AG09309 (cell line): Measurements from ENCODE around the gene C1orf141.

Source experiments
- DNase-seq: peaks from one replicate; pipeline ENCODE4 v3.0.0-alpha.2; 2010; ENCODE audit warnings: low read depth
- H3K4me3 ChIP-seq: 2 replicates; pipeline ENCODE4 v1.5.1; 2011; ENCODE audit warnings: mild to moderate bottlenecking, low read depth, low read length, moderate library complexity; ENCODE audit not compliant: control insufficient read depth
- TF ChIP-seq, protein P1 (sequence below): IDR thresholded peaks from 2 replicates; pipeline ENCODE4 v1.5.1; 2011; ENCODE audit warnings: mild to moderate bottlenecking, low read depth, low read length, inconsistent platforms; ENCODE audit not compliant: insufficient read depth, control insufficient read depth; ENCODE audit errors: missing control alignments

Gene C1orf141

GRCh38 chr1:67053535-67053784 is 81.3 kb downstream of the C1orf141 start:
- H3K4me3 ChIP-seq = peak overlapping the region; percentile 80
- TF ChIP-seq, protein P1, sequence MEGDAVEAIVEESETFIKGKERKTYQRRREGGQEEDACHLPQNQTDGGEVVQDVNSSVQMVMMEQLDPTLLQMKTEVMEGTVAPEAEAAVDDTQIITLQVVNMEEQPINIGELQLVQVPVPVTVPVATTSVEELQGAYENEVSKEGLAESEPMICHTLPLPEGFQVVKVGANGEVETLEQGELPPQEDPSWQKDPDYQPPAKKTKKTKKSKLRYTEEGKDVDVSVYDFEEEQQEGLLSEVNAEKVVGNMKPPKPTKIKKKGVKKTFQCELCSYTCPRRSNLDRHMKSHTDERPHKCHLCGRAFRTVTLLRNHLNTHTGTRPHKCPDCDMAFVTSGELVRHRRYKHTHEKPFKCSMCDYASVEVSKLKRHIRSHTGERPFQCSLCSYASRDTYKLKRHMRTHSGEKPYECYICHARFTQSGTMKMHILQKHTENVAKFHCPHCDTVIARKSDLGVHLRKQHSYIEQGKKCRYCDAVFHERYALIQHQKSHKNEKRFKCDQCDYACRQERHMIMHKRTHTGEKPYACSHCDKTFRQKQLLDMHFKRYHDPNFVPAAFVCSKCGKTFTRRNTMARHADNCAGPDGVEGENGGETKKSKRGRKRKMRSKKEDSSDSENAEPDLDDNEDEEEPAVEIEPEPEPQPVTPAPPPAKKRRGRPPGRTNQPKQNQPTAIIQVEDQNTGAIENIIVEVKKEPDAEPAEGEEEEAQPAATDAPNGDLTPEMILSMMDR = no peak
- no peak for DNase-seq

DNA sequence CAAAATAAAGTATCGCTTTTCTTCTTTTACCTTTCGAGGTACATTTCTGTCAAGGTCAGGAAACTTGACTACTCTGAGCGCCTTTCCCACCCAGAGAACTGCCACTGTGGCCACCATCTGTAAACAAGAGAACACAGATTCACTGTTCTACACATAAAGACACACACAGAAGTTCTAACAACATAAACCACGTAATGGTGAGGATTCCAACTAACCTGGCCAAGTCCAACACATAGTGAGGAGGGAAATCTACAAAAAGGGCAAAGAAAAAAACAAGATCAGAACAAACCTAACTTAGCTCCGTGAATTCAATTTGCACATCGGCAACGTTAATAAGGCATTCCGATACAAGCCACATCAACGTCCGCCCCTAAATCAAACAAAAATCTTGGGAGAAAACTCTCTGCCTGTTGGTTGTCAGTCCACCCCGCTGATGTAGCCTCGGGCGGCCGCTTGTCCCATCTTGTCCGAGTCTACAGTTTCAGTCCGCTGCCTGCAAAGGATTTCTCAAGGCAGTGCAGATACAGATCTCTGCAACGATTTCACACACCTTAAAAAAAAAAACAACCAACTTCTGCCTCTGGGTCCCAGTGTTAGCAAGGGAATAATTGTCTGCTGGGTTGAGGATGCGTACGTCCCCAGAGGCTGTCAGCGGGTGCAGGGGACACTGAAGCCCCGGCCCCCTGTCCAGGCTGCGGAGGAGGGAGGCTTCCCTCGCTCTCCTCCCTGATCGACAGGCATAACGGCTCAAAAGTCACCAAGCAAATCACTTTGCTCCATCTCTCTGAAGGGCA is 81.8 kb downstream of the C1orf141 start:
- H3K4me3 ChIP-seq = peak overlapping the region; percentile 80
- TF ChIP-seq, protein P1 = no peak
- DNase-seq = no peak

DNA sequence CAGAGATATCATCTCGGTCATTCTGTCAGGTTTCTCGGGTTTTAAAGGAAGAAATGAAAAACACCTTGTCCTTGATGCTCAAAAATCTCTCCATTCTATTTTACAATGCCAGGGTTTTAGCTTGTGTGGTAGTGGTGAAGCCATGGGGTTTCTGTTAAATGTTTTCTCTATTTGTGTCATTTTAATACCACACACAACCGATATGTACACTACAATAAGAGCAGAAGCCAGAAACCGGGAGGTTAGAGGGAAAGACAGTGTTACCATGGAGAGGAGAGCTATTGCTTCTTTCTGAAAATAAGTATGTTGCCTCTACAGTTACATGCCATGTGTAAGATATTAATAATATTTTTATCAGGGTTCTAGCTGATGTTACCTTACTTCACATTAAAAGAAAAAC is 83.6 kb downstream of the C1orf141 start:
- H3K4me3 ChIP-seq = no peak overlapping the region
- DNase-seq = no peak
- TF ChIP-seq, protein P1 = no peak

DNA sequence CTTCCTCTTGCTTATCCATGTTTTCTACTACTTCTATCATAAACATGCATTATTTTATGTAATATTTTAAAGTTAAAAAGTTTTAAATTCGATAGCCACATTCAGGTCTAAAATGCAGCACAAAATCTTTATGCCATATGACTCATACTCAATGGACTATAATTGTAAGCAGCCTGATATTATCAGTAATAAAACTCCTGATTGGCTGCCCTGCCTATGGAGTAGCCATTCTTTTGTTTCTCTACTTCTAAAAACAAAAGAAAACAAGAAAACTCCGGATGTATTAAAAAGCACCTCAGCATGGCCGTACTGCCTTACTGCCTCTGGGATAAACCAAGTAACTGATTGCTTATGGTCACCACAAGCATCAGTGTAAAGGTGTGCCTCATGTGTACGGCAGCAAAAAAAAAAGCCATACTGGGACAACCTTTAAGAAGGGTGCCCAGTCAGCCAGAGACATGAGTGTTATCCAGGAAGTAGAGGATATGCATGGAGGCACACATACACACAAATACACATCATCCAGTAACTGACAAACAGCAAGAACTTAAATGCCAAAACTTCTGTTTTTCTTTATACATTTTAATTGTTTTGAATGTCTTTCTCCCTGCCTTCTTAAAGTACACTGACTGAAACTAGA is 90.0 kb downstream of the C1orf141 start:
- DNase-seq = no peak
- TF ChIP-seq, protein P1 = no peak
- no peak overlapping the region for H3K4me3 ChIP-seq

DNA sequence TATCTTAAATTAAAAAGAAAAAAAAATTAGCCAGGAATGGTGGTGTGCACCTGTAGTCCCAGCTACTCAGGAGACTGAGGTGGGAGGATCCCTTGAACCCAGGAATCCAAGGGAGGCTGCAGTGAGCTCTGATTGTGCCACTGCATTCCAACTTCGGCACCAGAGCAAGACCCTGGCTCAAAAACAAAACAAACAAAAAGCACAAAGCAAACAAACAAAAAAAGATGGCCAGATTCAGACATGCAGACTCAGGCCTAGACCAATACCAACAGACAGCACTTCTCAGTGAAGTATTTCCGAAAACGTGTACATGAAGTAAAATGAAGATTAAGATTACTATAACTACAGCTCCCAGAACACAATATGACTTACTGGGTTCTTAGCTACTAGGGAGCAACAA is 91.4 kb downstream of the C1orf141 start:
- no peak for DNase-seq
- TF ChIP-seq, protein P1 = no peak
- H3K4me3 ChIP-seq = no peak overlapping the region
